Spleen (tissue), 7 donors: Measurements from ENCODE around the gene KRT7.

ENCODE experiments used
- CTCF ChIP-seq, 11 experiments: fragments of 200-600 bp in 7 of 11; fragments of 450-650 bp in 4 of 11; sonication (generic) in 4 of 11; IDR thresholded peaks in 8 of 11; conservative IDR thresholded peaks in 3 of 11; 1 replicate in 7 of 11; 2 replicates in 4 of 11; pipeline versions ENCODE4 v1.4.0 to v1.8.0; 2016 to 2021; ENCODE audit warnings: antibody characterized with exemption in 11 of 11, inconsistent platforms in 4 of 11, mild to moderate bottlenecking in 1 of 11
- POLR2A ChIP-seq, 3 donors: fragments of 450-650 bp; IDR thresholded peaks; one replicate each; pipeline ENCODE4 v1.5.1; 2017; ENCODE audit warnings: antibody characterized with exemption in 3 of 3, mild to moderate bottlenecking in 1 of 3
- POLR2AphosphoS5 ChIP-seq, 3 donors: sonication (generic); formaldehyde crosslinking; IDR thresholded peaks; one replicate each; pipeline ENCODE4 v1.5.1; 2017; ENCODE audit warnings: antibody characterized with exemption in 3 of 3
- donor health status: DM: no; HTN: no; CAD: no; lungs with moderate emphysema.
- donor health status: DM: no; HTN: no; CAD: no.
- donor health status: DM: no; HTN: no; CAD: no.

GRCh38 chr12:52183971-52184370 is 49.1 kb upstream of the KRT7 start:
- TF ChIP-seq POLR2A (IDR thresholded peaks at IDR 0.05), result no peak
- no peak for TF ChIP-seq CTCF (IDR thresholded peaks at IDR 0.05 in 8 of 11, conservative IDR thresholded peaks at IDR 0.05 in 3 of 11)
- no peak for TF ChIP-seq POLR2AphosphoS5 (IDR thresholded peaks at IDR 0.05)
